Ectodermal cell (in vitro differentiated cells): Measurements from ENCODE around the gene DDX50. TPM values are rescaled to one million over a fixed set of nuclear protein-coding genes. Genes with fewer than 3 reads are reported as not detected.
"Not testable (repeated sequence)": the region's sequence is repeated elsewhere in the genome, so short reads cannot be mapped to it uniquely, and the experiment has no call there.

Experiments
- H3K27ac ChIP-seq: 2 replicates; pipeline ENCODE4 v1.7.0; 2013; ENCODE audit warnings: mild to moderate bottlenecking, low read depth, low read length; ENCODE audit not compliant: insufficient read depth, poor library complexity, severe bottlenecking
- H3K27me3 ChIP-seq: 2 replicates; pipeline ENCODE4 v1.7.0; 2013; ENCODE audit warnings: mild to moderate bottlenecking, low read length; ENCODE audit not compliant: insufficient read depth, control insufficient read depth, poor library complexity, severe bottlenecking
- H3K36me3 ChIP-seq: one replicate; pipeline ENCODE4 v1.7.0; 2013; ENCODE audit warnings: low read length; ENCODE audit not compliant: control insufficient read depth, insufficient read depth
- H3K4me1 ChIP-seq: one replicate; pipeline ENCODE4 v1.7.0; 2013; ENCODE audit warnings: low read length; ENCODE audit not compliant: control insufficient read depth, insufficient read depth
- H3K4me3 ChIP-seq: 2 replicates; pipeline ENCODE4 v1.7.0; 2013; ENCODE audit warnings: low read depth, low read length, control low read depth; ENCODE audit not compliant: insufficient read depth
- H3K9me3 ChIP-seq: 2 replicates; pipeline ENCODE4 v1.7.0; 2013; ENCODE audit warnings: mild to moderate bottlenecking, low read length, moderate library complexity; ENCODE audit not compliant: control insufficient read depth
- WGBS, 2 experiments: methylation state at CpG; one replicate each; pipeline ENCODE4 v1.1.7; 2013; ENCODE audit warnings: missing lambda C conversion rate in 2 of 2; 5-methylcytosine and 5-hydroxymethylcytosine counted together
- polyA plus RNA-seq, 4 experiments: library from polyadenylated mRNA; stranded (reverse); fragments of 50-300 nt; gene quantifications; one replicate each; pipeline ENCODE4 v1.2.3, GENCODE V29; 2013

Gene DDX50
- polyA plus RNA-seq (2013, experiment 1 of 4) = 78.8 TPM
- 74.7 TPM for polyA plus RNA-seq (2013, experiment 2 of 4)
- 62.5 TPM for polyA plus RNA-seq (2013, experiment 3 of 4)
- polyA plus RNA-seq (2013, experiment 4 of 4) = 64.2 TPM

GRCh38 chr10:68901105-68901927, at the start of gene DDX50:
DDX50 (plus strand) TSS chr10:68901315; CDS start chr10:68901385, 70 bp downstream.
- WGBS, 2 experiments = 1% methylated on average over 47 of the region's 47 CpGs
- Histone ChIP-seq H3K27ac (peak within 1 kb of the TSS; percentile 97), H3K9me3 (no peaks in the 10 kb centered on the region), H3K36me3 (peaks cover 2% of the 10 kb centered on the region), H3K4me3 (peak within 1 kb of the TSS; percentile 77), H3K4me1 (peaks cover 7% of the 10 kb centered on the region), H3K27me3 (no peaks in the 10 kb centered on the region)

- Histone ChIP-seq H3K9me3 (peaks cover 5% of the 10 kb centered on the region), H3K4me3 (no peak overlapping the region), H3K36me3 (peaks cover 14% of the 10 kb centered on the region), H3K4me1 (no peaks in the 10 kb centered on the region), H3K27ac (no peak overlapping the region), H3K27me3 (no peaks in the 10 kb centered on the region)
- 77% methylated on average over 6 of the region's 6 CpGs for WGBS, 2 experiments
These were observed 44.8 kb upstream of the DDX50 start for GRCh38 chr10:68856352-68856751.

- 88 to 94% methylated on average over 2 of the region's 2 CpGs for WGBS, 2 experiments
- H3K27ac ChIP-seq = no peak overlapping the region
- H3K4me3 ChIP-seq = no peak overlapping the region
- H3K9me3 ChIP-seq = peaks cover 5% of the 10 kb centered on the region
- no peaks in the 10 kb centered on the region for H3K27me3 ChIP-seq
- no peaks in the 10 kb centered on the region for H3K4me1 ChIP-seq
- peaks cover 15% of the 10 kb centered on the region for H3K36me3 ChIP-seq
These were observed 44.1 kb upstream of the DDX50 start for GRCh38 chr10:68857005-68857404.

- no peak overlapping the region for H3K27ac ChIP-seq
These were observed 39.9 kb upstream of the DDX50 start for GRCh38 chr10:68861253-68861652.

GRCh38 chr10:68864611-68865010, 36.5 kb upstream of the DDX50 start:
- no peak overlapping the region for H3K27ac ChIP-seq
- H3K4me3 ChIP-seq = no peak overlapping the region
- peaks cover 5% of the 10 kb centered on the region for H3K9me3 ChIP-seq
- 94 to 100% methylated on average over 1 of the region's 1 CpG for WGBS, 2 experiments
- peaks cover 18% of the 10 kb centered on the region for H3K36me3 ChIP-seq
- H3K27me3 ChIP-seq = no peaks in the 10 kb centered on the region
- H3K4me1 ChIP-seq = peaks cover 6% of the 10 kb centered on the region

More at GRCh38 chr10:68861253-68861652, 39.9 kb upstream of the DDX50 start:
- Histone ChIP-seq H3K4me3 (no peak overlapping the region), H3K4me1 (no peaks in the 10 kb centered on the region), H3K9me3 (peaks cover 5% of the 10 kb centered on the region), H3K27me3 (no peaks in the 10 kb centered on the region), H3K36me3 (peaks cover 15% of the 10 kb centered on the region)
- 97% methylated on average over 5 of the region's 5 CpGs for WGBS, 2 experiments

GRCh38 chr10:68868173-68868572, 32.9 kb upstream of the DDX50 start:
- H3K4me1 ChIP-seq = peaks cover 33% of the 10 kb centered on the region
- not testable (repeated sequence) for H3K9me3 ChIP-seq, H3K27me3 ChIP-seq, H3K27ac ChIP-seq, H3K4me3 ChIP-seq, H3K36me3 ChIP-seq
- 96 to 97% methylated on average over 8 of the region's 8 CpGs for WGBS, 2 experiments

- Histone ChIP-seq H3K36me3 (peaks cover 8% of the 10 kb centered on the region), H3K9me3 (no peaks in the 10 kb centered on the region), H3K27ac (no peak overlapping the region), H3K4me3 (no peak overlapping the region), H3K27me3 (no peaks in the 10 kb centered on the region), H3K4me1 (peaks cover 33% of the 10 kb centered on the region)
- 47 to 51% methylated on average over 2 of the region's 2 CpGs for WGBS, 2 experiments
These were observed 31.5 kb upstream of the DDX50 start for GRCh38 chr10:68869623-68870022.

GRCh38 chr10:68870061-68870460, 31.1 kb upstream of the DDX50 start:
- Histone ChIP-seq H3K27me3 (no peaks in the 10 kb centered on the region), H3K4me3 (no peak overlapping the region), H3K9me3 (no peaks in the 10 kb centered on the region), H3K4me1 (peaks cover 33% of the 10 kb centered on the region), H3K27ac (peak overlapping the region; percentile 93), H3K36me3 (peaks cover 8% of the 10 kb centered on the region)
- 72 to 78% methylated on average over 2 of the region's 2 CpGs for WGBS, 2 experiments

- Histone ChIP-seq H3K36me3 (peaks cover 8% of the 10 kb centered on the region), H3K4me1 (peaks cover 35% of the 10 kb centered on the region), H3K9me3 (no peaks in the 10 kb centered on the region), H3K27ac (peak overlapping the region; percentile 93), H3K4me3 (no peak overlapping the region), H3K27me3 (no peaks in the 10 kb centered on the region)
- WGBS, 2 experiments = 58 to 62% methylated on average over 3 of the region's 3 CpGs
These were observed 30.5 kb upstream of the DDX50 start for GRCh38 chr10:68870545-68871104.

- Histone ChIP-seq H3K27me3 (no peaks in the 10 kb centered on the region), H3K9me3 (no peaks in the 10 kb centered on the region), H3K4me1 (peaks cover 36% of the 10 kb centered on the region), H3K36me3 (peaks cover 8% of the 10 kb centered on the region), H3K4me3 (peak overlapping the region; percentile 11), H3K27ac (peak overlapping the region; percentile 93)
- WGBS, 2 experiments = 2 to 5% methylated on average over 6 of the region's 6 CpGs
These were observed 29.9 kb upstream of the DDX50 start for GRCh38 chr10:68871105-68871711.
